HG02642 (cell line): ENCODE measurements around the gene TOR1AIP1.
A peak's percentile ranks its signal among the peaks of the same experiment; 100 is the strongest.
"Not testable (repeated sequence)": the region's sequence is repeated elsewhere in the genome, so short reads cannot be mapped to it uniquely, and the experiment has no call there.

Source experiments
- ATAC-seq: cut with Tn5 transposase; IDR thresholded peaks from one replicate; pipeline ENCODE4 v1.9.1; 2021; ENCODE audit warnings: mild to moderate bottlenecking; ENCODE audit not compliant: unreplicated experiment, poor library complexity

TOR1AIP1 gene

DNA sequence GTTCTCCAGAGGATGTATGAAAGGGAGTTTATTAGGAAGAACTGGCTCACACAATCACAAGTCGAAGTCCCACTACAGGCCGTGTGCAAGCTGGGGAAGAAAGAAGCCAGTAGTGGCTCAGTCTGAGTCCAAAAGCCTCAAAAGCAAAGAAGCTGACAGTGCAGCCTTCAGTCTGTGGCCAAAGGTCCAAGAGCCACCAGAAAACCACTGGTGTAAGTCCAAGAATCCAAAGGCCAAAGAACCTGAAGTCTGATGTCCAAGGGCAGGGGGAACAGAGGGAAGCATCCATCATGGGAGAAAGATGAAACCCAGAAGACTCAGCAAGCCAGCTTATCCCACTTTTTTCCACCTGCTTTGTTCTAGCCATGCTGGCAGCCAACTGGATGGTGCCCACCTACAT, 51.1 kb downstream of the TOR1AIP1 start:
- no peak for ATAC-seq

DNA sequence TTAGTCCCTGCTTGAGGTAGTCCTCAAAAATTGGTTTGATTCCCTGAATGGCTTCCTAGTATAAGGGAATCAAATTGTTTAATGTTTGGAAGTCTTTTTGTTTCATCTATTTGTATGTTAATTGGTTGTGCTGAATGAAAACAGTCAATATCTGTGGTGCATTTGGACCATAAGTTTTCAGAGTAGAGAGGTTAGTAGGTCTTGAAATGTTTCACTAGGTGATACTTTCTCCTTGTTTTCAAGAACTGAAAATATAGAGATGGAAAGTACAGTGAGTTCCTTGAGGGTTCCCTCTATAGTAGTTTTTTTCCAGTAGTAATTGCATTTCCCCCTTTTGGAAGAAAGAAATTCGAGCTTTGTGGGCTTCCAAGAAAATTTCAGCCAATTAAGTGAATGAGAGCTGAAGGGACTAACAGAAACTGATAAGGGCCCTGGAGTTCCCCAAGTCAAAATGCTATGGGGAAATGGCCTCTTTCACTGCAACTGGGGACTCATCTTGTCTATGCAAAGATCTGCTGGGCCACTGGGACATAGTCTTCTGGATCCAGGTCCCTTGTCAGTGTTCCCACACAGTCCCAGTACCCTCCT, 53.9 kb downstream of the TOR1AIP1 start:
- peak; percentile 56 for ATAC-seq

DNA sequence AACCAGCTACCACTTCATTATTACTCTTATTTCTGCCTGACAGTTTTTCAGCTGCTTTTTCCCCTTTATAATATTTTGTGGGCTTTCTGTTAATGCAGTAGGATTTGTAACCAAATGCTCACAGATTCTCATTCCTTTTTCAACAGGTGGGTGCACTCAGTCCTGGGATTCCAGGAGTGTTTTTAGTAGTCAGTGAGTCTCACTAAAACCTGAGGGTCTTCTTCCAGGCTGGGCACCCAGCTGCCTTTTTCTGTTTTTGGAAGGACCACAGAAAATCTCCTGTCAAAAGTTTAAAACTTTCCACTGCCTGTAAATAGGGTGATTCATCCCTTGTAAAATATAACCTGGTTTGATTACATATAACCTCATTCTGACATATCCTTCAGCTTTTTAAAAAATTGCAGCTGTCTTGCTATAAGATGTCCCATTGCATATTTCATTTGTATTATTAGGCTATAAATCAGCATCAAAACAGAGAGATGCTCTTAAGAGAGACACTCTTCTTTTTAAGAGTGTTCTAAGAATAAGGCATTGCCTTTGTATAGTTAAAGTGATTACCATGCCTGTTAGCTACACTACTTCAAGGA, 55.7 kb downstream of the TOR1AIP1 start:
- ATAC-seq, result no peak

DNA sequence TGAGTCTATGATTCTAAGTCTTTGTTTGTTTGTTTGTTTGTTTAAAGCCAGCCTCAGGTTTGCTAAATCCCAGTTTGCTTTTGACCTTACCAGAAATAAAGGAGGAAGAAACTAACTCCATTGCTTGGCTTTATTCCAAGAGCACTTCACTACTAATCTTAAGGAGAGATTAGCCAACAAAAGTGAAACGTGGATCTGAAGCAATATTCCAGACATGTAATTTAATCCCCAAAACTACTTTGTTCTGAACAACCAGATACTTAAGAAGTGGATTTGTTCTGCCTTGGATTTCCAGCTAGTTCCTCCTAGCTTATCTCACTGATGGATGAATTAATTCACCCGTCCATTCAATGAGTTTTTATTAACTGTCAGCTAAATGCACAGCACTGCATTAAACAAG, 56.7 kb downstream of the TOR1AIP1 start:
- no peak for ATAC-seq

DNA sequence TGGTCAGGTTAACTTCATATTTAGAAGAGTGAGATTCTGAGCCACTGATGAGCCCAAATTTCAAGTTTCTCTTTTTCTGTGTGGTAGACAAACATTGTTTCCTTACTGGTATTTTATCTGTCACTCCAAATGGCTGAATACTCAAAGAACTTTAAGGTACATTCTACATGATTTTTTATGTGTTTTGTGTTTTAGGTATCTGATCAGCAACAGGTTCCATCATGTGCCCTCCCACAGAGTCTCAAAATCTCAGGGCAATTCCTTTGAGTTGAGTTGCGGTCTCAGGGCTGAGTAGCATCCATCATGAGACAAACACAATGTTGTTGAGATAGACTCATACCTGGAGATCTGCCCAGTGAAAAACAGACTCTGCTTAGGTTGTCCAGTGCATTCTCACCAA, 57.9 kb downstream of the TOR1AIP1 start:
- ATAC-seq, result no peak

DNA sequence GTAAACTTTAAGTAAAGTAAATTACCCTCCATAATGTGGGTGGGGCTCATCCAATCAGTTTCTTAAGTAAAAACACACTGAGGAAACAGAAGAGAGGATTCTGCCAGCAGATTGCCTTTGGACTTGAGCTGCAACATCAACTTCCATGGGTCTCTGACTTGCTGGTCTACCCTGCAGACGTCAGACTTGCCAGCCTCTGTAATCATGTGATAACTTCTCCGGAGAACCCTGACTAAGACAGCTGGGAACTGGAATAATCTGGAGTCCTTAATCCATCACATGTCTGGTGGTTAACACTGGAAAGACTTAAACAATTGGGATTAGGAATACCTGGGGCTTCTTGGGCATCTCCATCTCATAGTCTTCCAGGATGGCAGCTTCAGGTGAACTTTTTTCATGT, 59.4 kb downstream of the TOR1AIP1 start:
- no peak for ATAC-seq

DNA sequence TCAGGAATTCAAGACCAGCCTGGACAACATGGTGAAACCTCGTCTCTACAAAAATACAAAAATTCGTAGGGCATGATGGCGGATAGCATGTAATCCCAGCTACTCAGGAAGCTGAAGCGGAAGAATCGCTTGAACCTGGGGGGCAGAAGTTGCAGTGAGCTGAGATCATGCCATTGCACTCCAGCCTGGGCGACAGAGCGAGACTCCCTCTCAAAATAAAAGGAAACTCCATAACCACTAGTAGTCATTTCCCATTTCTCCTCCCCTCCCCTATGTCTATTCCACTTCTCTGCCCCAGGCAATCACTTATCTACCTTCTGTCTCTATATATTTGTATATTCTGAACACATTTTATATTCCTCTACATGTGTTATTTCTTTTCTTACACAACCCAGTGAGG, 68.6 kb downstream of the TOR1AIP1 start:
- no peak for ATAC-seq

DNA sequence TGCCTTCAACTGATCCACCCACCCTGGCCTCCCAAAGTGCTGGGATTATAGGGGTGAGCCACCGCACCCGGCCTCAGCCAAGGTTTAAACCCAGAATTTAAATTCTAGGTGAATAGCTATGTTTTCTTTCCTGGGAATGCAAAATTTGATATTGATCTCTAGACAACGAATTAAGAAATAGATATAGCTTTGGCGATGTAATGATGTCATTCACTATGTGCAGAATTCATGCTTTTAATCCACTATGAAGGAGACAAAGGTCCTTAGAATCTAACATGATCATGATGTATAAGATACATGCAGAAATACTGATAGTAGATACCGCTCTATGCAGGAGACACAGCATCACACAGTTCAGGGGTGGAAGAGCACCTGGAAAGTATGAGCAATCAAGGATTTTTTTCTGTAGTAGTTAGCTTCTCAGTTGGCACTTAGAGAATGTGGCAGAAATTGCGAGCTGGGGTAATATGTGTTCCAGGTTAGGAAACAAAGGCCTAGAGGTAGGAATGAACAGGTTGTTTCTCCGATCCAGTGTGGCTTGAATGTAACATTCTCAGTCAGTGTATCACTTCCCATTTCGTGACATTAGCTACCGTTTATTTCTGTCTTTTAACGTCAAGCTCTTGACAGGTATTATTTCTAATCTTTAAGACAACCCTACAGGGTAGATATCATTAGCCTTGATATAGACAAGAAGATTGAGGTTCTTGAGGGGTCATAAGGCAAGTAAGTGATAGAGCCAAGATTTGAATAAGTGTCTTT, 69.5 kb downstream of the TOR1AIP1 start:
- no peak for ATAC-seq

DNA sequence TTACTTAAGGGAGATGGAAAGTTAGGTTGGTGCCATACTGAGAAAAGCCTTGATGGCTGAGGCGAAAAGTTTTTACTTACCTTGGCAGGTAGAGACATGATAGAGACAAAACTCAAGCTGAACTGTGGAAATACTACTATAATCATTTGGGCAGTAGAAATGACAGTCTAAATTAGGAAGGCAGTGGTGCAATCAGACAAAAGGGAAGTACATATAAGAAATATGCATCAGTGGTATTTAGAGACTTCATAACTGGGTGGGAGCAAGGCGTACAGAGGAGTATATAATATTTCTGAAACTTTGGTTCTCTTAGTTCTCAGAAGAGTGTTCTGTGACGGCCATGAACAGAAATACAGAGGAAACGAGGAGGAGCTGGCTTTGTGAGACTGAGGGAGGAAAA, 70.1 kb downstream of the TOR1AIP1 start:
- no peak for ATAC-seq

DNA sequence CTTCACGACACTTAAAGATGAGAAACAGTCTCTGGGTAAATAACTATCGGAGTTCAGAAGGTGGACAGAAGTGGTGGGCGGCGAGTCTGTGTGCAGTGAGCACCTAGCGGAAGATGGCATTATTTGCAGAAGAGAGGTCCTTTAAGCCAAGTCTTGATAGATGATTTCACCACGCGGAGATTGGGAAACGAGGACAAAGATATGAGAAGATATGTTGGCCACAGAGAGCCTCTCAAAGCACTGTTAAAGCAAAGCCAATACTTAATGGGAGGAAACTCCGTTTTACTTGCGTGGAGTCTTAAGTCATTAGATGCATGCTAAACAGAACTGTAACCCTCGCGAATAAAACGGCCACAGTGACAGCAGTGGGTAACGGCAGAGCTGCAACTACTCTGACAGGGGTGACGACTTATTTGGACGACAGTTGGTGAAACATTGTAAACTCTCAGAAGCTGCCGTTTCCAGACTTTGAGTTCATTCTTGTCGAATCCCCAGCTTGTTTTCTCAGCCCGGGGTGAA, 71.9 kb downstream of the TOR1AIP1 start:
- ATAC-seq, result peak; percentile 19

DNA sequence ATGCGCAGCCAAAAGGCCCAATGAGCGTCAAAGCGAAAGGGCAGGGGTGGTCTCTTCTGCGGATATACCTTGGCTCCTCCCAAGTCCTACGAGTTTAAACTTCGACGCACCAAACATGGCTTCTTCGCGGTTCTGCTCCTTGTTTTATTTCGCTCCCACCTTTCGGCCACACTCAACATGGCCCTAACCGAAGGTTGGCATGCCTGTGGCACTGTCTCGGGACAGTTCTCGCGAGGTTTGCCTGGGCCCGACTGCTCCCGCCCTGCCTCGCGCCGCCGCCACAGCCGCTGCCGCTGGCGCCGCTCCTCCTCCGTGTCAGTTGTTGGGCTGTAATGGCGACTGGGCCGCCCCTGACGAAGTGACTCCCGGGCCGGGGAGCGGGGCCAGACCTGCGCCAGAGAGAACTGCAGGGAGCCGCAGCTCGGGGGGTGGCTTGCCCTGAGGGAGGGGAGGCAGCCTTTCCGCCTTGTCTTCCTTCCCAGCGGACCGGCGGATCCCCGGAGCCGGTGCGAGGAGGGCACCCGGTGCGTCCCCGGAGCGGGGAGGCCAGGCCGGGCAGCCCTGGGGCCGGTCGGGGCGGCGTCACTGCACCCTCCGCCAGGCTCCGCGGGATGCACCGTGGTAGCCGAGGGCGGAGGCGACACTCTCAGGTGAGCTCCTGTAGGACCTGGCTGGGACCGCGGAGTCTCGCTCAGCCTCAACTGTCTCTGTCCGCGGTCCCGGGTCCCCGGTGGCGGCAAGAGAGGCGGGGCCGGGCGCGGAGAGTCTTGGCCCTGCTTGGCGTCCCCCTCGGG, 72.6 kb downstream of the TOR1AIP1 start, which contains the start of gene CEP350:
TSS of gene CEP350 (plus strand) at position 318 of the 794 bp plus-strand sequence. CDS start 31,372 bp downstream, outside the sequence.
- ATAC-seq, result peak; percentile 93

DNA sequence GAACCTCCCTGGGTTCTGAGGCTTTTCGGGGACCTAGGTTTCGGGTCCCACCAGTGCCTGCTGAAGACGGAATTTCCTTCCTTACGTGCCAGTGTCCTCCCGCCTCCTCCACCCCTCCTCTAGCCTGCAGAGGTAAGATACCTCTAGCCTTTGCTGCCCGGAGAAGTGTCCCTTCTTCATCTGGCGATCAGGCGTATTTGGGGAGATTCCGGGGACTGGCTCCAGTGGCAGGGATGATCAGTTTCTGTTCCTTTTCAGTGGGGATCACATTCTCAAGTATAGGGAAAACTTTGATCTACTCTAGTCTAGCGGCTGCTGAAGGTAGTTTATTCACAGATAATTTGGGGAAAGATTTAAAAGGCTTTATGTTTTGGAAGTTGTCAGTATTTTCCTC, 73.2 kb downstream of the TOR1AIP1 start:
- no peak for ATAC-seq

DNA sequence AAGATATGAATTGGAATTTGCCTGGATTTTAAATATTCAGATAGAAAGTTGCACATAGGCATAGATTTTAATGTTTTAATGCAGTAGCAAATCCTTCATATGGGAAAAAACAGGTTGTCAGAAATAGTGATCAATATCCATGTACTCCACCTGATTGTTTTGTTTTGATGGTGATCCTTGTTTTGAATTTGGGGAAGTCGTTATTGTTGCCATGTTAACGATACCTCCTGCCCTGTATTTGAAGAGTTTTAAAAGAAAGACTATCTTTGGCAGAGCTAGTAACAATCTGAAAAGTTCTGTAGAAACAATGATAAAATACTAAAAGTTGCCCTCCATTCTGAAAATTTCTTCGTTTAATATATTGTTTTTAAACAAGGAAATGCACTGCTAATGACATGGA, 73.6 kb downstream of the TOR1AIP1 start:
- ATAC-seq, result no peak

DNA sequence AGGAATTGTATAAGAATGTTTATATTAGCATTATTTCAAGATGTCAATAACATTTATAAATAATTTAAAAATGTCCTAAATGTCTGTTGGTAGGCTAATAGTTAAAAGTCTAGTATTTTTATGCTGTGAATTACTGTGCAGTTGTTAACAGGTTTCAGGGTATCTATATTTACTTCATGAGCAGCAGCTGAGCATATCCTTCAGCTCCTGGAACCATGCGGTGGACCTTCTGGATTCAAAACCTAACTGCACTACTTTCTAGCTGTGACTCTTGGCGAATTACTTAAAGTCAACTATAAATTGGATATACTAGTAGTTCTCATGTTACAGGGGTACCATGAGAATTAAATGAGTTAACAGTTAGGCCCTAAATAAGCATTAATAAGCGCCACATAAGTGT, 76.3 kb downstream of the TOR1AIP1 start:
- no peak for ATAC-seq

DNA sequence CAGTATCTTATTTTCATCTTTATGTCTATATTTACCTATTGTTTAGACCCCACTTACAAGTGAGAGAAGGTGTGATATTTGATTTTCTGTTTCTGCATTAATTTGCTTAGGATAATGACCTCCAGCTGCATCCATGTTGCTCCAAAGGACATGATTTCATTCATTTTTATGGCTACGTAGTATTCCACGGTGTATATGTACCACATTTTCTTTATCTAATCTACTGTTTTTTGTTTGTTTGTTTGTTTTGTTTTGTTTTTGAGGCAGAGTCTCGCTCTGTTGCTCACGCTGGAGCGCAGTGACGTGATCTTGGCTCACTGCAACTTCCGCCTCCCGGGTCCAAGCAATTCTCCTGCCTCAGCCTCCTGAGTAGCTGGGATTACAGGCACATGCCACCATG, 80.1 kb downstream of the TOR1AIP1 start:
- ATAC-seq, result not testable (repeated sequence)

DNA sequence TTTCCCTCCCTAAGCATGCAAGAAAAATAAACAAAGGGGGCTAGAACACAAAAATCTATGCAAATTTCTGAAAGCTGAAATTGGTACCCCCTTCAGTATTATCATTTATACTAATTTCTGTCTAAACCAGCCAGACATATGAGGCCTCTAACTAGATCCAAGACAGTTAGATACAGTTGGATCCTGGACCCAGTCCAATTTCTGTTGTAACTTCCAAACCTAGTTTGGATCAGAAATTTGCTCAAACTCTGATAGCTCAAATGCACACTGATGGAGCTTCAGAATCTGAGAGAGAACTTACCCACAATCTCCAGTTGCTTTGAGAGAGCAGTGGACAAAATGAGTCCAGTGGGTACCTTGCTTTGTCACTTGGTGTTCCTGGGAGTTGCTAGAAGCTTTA, 84.5 kb downstream of the TOR1AIP1 start:
- ATAC-seq, result no peak

DNA sequence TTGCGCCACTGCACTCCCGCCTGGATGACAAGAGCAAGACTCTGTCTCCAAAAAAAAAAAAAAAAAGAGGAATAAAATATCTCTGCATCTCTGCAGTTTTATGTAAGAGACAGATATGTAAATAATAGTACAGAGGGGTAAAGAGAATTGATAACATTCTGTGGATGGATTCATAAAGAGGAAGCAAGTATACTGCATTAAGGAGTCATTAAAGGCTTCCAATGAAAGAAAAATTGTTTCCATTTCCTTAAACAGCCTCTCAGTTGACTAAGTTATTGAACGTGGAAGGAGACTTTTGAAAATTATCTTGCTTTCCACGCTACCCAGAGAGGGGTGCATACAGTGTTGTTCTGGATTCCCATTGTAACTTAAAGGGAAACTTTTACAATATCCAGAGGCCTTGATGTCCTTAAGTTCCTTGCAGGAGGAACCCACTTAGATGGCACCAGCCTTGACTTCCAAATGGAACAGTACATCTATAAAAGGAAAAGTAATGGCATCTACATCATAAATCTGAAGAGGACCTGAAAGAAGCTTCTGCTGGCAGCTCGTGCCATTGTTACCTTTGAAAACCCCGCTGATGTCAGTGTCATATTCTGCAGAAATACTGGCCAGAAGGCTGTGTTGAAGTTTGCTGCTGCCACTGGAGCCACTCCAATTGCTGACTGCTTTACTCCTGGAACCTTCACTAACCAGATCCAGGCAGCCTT, 86.4 kb downstream of the TOR1AIP1 start:
- no peak for ATAC-seq

DNA sequence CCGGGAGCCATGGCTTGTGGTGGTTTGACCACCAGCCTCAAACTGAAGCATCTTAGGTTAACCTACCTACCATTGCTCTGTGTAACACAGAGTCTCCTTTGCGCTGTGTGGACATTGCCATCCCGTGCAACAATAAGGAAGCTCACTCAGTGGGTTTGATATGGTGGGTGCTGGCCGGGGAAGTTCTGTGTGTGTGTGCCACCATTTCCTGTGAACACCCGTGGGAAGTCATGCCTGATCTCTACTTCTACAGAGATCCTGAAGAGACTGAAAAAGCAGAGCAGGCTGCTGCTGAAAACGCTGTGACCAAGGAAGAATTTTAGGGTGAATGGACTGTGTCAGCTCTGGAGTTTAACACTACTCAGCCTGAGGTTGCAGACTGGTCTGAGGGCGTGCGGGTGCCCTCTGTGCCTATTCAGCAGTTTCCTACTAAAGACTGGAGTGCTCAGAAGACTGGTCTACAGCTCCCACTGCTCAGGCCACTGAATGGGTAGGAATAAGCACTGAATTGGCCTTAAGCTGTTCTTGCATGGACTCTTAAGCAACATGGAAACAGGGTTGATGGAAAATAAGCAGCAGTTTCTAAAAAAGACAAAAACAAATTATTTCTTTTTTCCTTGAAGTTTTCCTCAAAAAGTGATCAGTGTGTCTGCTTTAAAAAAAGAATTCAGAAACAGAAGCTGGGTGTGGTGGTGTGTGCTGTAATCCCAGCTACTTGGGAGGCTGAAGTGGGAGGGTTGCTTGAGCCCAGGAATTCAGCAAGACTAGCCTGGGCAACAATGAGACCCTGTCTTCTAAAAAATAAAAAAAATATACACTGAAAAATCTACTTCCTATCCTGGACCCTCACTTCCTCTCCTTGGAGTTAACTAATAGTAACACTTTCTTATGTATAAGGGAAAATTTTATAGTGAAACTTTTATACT, 87.2 kb downstream of the TOR1AIP1 start:
- no peak for ATAC-seq
